GM18867 (cell line): ENCODE data around the gene PDLIM7.

Experiments
- ATAC-seq: cut with Tn5 transposase; IDR thresholded peaks from one replicate; pipeline ENCODE4 v1.9.1; 2021; ENCODE audit warnings: mild to moderate bottlenecking, moderate library complexity; ENCODE audit not compliant: unreplicated experiment

The PDLIM7 gene

DNA sequence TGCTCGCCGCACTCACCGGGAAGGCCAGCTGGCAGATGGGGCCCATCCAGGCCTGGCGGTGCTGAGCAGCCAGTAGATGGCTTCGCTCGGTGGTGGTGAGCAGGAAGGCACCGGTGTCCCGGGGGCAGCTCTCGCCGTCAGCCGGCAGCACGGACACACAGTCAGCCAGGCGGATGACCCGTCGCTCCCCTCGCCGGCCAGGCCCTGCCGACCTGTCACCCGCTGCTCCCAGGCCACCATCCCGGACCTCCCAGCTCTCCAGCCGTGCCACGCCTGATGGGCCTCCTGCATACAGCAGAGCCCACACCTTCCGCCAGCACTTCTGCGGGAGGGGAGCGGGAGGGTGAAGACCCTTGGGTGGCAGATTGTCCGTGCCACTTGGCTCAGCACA, 10.8 kb upstream of the PDLIM7 start:
- no peak for ATAC-seq

DNA sequence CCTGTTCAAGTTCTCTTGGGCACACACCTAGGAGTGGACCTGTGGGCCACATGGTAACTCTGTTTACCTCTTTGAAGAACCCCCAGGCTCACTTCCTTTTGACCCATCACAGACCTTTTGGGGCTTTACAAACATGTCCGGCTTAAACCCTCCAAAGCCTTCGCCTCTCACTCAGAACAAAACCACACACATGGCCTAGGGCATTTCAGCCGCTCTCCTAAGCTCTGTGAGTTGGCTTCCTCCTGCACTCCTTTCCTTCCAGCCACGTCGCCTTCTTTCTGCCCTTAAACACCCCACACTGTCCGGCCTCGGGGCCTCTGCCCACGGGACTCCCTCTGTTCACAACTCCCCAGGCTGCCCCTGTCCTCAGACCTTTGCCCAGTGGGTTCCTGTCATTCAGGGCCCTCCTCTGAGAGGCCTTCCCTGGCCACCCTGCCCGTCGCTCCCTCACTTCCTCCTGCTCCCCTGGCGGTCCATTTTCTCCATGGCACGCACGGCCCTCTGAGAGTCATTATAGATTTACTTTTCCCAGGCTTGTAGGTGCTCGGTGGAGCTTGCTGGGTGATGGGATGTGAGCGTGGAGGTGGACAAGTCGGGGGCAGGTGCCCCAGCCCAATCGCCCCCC, 10.3 kb upstream of the PDLIM7 start:
- no peak for ATAC-seq

DNA sequence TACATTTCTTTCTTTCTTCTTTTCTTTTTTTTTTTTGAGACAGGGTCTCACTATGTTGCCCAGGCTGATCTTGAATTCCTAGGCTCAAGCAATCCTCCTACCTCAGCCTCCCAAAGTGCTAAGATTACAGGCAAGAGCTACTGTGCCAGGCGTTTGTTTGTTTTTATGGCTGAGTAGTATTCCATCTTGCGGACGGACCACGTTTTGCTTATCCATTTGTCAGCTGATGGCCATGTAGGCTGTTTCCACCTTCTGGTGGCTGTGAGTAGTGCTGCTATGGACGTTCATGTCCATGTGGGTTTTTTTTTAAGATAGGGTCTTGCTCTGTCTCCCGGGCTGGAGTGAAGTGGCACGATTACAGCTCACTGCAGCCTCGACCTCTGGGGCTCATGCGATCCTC, 9.8 kb upstream of the PDLIM7 start:
- ATAC-seq, result no peak

DNA sequence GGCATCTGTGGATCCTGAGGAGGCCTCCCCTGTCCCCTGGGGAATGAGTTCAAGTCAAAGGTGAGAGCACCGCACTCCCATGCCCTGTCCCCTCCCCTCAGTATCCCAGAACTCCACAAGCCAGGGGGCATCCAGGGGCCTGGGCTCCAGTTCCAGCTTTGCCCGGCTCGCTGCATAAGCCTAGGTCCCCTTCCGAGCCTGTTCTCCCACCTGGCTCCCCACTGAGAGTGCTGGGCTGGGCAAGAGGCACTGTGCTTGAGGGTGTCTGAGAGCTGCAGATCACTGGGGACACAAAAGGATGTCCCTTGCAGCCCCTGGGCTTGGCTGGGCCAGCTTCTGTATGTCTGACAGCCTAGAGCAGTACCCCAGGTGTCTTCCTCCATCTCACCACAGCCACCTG, 7.7 kb upstream of the PDLIM7 start:
- ATAC-seq, result no peak

DNA sequence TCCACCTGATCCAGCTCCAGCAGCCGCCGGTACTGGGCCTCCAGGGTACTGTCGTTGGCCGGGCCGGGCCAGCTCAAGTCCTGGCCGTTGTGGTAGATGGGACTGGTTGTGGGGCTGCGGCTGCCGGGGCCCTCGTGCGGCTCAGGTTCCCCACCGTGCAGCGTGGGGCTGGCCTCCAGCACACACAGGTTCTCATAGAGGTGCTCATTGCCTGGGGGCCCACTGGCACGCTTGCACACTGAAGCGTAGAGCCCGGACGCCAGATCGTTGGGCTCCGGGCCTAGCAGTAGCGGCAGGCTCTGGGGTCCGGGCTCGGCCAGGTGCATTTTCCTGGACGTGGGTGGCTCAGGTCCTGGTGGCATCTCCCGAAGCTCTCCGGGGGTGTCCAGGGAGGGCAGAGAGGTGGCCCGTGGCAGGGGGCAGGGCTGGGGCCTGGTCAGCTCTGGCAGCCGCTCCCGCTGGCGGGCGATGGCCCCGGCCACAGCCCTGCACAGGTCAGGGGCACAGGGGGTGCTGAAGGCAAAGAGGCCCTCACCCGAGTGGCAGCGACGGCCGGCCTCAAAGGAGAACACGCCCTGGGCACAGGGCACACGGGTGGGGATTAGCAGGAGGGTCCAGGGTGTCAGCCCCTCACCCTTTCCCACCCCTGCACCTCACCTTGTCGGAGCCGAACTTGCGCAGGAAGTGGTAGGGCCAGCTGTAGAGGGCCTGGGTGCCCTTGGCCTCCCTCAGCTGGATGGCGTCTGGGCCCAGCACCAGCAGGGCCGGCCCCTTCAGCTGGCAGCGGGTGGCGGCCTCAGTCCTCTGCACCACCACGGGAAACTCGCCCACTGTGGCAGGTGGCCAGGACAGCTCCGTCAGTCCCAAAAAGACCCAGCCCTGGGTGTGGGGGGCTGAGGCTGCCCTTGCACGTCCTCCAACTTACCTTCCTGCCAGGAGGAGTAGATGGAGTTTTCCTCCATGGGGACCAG, 7.0 kb upstream of the PDLIM7 start:
- no peak for ATAC-seq

DNA sequence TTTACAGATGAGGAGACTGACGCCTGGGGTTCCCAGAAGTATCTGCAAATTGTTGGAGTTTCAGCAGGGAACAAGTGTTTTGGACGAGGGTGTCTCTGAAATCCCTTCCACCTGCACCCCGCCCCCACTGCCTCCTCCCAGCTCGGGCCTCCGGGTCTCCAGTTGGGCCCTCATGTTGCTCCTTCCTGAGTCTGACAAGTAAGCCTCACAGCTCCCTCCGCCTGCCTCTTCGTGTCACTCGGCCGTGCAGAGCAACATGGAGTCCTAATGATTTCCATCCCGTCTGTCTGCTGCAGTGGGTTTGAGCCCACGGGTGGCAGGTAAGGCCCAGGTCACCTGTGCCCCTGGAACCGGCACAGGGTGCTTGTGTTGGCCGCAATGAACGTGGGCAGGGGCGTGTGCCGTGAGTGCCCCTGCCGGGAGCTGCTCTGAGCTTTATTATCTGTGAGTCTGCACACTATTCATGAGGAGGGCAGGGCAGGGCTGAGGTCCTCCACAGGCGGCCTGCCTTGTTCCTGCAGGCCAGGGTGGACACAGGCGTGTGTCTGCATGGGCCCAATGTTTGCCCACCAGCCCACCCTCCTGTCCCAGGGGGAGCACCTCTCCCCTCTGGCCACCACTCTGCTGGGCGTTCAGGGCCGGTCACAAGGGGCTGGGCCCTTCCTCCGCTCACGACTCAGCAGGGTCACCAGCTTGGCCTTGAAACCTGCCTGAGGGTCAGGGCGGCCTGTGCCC, 6.1 kb upstream of the PDLIM7 start:
- no peak for ATAC-seq

DNA sequence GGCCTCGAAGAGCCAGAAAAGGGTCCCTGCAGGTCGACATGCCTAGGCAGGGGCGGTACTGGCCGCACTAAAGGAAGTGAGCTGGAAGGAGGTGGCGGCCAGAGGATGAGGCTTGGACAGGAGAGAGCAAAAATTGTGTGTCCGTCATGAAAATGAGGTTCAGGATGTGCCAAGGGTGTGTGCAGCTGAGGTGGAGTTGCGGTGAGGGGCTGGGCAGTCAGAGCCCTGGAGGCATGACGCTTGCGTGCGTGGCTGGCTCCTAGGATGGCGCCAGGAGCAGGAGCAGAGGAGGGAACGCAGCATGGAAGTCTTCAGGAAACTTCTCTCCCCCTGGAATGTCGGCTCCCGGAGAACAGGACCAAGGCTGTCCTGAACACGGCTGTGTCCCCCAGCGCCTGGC, 5.5 kb upstream of the PDLIM7 start:
- ATAC-seq, result no peak

DNA sequence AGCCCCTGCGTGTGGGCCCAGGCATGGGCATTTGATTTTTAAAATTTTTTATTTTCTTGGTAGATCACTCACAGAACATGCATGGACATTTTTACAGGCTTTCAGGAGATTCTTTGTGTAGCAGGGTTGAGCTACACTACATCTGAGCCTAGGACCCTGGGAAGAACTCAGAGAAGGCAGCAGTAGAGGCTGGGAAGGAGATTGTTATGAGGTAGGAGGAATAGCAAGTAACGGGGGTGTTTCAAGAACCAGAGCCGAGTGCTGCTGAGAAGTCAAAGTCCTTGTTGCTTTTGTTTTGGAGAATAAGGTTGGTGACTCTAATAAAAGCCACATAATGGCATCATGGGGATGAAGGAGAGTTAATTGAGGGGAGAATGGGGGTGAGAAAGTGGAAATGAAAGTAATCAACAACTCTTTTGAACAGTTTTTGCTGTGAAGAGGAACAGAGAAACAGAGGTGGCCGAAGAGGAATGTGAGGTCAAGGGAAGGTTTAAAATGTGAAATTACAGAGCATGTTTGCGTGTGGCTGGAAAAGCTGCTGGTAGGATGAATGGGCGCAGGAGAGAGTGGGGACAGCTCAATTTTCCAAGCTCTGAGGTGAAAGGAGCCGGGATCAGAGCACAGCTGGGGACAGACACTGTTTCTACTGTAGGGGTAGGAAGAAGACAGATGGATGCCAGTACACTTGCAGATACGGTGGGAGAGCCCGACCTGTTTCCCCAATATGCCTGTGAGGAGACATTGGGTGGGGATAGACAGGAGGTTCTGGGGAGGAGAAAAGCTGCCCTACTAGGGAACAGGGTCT, 4.7 kb upstream of the PDLIM7 start:
- no peak for ATAC-seq

DNA sequence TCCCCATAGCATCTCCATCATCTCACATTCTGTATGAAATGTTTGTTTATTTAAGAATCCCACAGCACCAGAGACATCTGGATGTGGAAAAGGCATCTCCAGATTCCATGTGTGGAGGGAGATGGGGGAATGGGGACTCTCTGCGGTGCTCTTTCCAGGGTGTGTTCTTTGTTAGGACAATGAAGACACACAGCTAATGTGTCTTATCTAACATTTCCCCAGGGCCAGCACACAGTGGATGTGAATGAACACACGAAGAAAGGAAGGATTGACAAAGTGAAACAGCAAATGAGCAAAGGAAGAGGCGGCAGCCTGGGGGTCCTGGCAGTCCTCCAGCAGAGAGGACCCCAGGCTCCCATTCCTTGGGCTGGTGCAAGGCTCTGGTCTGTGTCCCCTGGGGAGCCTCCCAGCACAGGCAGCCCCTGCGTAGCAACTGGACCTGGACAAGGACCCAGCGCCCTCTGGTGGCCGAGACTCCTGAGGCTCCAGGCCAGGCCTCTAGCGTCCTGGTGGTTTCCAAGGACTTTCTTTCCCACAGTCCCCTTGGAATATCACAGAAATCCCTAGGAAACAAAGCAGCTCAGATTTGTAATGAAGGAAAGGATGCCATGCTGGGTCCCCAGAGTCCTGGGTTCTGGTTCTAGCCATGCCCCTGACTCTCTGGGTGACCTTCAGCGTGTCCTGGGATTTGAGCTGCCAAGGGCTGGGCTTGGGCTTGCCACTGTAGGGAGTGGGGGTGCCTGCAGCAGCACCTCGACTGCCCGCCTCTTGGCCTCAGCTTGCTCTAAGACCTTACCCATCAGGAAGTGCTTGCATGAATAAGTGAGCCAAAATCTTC, 3.5 kb upstream of the PDLIM7 start:
- no peak for ATAC-seq

DNA sequence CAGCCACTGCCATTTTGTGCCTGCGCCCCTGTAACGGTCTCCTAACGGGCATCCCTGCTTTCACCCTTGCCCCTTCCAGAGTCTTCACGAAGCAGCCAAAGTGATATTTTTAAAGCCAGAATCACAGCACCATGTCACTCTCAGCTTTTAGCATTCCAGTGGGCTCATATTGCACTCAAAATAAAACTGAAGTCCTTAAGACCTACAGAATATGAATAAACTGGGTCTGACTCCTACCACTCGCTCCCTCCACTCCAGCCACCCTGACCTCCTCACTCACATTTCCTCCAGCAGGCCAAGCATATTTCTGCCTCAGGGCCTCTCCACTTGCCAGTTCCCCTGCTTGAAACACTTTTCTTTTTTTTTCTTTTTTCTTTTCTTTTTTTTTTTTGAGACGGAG, 2.4 kb upstream of the PDLIM7 start:
- no peak for ATAC-seq

DNA sequence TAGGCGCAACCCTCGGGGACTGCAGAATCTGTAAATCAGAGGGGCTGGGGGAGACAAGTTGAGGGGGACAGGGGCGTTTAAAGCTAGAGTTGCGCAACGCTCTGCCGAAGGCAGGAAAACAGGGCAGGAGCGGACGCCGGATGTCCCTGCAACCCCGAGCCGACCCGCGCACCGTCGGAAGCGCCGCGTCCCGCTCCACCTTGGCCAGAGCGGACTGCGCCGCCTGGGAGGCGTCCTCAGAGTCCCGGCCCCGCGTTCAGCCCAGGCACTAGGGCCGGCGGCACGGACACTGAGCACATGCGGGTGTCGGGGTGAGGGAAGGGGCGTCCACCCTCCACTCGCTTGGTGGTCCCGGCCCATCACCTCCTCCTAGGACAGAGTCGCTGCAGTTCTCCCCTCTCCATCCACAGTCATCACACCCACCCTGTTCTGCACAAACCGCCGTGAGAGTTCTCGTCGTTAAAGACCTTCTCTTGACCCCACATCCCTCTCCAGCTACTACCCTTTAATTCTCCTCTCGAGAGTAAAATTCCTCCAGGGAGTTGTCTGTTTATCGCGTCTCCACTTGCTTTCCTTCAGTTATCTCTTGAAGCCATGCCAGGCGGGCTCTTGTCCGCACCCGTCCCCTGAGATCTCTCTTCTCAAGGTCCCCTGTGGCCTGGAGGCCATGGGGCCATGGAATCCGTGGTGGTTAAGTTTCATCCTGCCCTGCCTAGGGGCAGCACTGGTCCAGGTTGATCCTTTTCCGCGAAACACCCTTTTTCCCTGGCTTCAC, 796 bp upstream of the PDLIM7 start:
- peak; percentile 3 for ATAC-seq

DNA sequence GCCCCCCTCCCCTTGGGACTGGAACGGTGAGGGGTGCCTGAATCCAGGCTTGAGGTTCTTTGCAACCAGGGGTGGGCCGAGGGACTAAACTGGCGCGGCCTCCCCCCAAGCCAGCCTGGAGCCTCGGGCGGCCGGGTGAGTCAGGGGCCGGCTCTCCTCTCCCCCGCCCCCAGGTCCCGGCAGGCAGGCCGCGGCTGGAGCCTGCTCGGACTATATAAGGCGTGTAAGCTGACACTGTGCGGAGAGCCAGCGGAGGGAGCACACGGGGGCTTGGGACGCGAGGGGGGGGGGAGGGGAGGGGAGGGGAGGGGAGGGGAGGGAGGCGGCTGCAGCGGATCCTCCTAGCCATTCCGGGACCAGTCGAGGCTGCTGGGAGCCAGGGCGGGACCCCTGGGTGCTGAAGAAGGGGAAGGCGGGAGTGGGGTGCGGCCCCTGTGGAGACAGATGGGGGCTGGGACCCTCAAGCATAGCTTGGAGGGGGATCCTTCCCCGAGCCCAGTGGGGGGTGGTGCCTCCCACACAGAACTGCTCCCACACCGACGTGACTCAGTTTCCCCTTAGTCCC, 595 bp downstream of the PDLIM7 start:
- no peak for ATAC-seq

DNA sequence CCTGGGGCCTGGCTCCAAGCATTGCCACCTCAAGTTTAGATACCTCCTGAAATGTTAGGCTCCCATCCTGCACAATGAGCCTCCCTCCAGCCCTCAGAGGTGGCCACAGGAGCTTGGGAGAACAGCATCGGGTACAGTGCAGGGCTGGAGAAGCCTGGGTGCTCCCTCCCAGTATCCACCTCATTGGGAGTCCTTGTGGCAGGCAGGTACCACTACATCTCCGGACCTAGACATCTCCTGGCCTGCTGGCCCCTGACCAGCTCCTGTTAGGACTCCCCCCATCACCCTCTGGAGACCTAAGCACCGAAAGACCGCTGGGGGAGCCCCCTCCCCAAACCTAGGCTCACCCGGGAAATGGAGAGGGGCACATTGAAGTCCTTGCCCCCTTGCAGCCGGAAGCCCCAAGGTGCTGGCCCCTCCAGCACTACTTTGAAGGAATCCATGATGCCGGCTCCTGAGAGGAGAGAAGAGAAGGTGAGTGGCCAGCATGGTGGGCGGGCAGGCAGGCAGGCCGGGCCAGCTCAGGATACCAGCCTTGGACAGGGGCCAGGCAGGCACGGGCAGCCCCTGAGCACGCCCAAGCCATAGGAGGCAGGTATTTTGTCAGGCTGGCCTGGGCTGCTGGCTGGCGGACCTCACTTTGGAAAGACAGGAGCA, 1.2 kb downstream of the PDLIM7 start:
- no peak for ATAC-seq

DNA sequence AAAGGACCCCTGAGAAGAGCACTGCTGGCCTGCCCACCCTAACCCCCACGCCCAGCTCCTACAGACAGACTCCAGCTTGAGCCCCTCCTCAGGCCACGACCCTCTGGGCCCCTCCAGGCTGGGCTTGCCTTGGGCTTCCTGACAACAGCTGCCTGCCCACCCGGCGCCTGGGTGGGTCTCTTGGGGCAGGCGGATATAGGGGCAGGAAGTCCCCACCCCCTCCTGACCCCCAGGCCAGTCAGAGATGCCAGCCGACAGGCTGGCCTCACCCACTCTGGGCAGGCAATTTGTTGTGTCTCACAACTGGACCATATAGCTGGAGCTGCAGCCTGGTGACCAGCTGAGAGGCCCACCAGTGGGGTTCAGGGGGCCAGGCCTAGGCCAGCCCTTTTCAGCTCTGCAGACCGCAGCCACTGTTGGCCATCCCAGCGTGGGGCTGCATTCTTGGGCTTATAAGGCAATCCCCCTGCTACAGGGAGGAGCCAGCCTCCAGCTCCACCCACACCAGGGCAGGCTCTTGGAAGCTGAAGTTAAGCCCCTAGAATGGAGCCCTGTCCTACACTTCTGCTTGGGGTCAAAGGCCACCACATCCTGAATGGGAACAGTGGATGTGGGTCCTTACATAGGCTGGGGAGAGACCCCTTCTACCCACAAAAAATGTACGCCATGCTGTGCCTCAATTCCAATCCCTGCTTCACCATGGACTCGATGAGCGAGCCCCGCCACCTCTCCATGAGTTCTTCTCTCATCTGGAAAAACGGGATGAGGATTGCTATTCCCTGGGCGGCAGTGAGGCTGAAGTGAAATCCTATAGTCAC, 2.0 kb downstream of the PDLIM7 start:
- no peak for ATAC-seq

DNA sequence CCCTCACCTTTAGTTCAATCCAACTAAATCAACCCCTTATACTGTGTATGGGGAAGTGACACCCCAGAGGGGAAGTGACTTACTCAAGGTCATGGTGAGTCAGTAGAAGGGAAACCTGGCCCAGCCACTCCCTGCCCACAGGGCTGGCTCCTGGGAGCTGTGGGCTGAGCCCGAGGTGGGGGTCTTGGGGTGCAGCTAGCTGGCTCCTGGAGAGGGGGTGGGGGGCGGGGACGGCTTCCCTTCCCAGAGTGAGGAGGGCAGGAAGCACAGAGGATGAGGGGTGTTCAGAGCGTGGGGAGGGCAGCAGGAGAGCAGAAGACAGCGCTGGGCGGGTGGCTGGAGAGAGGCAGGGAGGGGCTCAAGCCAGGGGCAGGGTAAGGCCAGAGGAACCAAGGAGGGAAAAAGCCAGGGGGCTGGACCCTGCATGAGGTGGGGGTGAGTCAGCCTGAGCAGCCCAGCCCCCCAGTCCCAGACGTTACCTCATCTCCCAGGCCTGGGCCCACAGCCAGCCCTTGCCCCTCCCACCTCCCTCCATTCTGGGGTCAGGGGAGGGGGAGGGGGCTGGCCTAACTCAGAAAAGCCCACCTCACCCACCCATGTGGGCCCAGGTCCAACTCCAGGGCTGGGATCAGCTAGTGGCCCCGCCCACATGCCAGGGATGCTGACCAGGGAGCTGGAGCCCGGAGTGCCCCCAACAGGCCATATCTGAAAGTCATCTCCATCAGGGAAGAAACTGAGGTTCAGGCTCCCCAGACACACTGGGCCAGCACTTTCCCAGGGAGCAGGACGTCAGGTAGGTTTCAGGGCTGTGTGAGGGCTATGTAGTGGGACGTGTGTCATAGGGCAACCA, 2.8 kb downstream of the PDLIM7 start:
- ATAC-seq, result no peak

DNA sequence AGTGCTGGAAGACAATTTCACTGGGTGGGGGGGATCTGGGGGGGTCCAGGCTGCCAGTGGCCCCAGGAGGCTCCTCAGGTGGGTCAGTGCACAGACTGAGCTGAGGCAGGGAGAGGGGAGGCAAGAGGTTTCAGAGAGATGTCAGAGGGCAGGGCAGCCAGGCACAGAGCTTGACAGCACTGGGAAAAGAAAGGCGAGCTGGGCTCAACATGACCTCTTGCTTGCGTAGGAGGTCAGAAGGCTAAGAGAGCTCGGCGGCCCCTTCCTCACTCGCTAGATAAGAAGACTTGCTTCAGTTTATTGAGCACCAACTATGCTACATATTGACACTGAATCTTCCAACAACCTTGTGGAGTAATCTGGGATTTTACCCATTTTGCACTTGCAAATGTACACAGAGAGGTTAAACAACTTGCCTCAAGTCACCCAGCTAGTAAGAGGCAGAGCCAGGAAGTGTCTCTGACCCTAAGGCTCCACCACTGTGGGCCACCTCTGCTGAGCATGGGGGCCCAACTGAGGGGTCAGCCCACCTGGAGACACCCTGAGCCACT, 3.5 kb downstream of the PDLIM7 start:
- ATAC-seq, result no peak
